ENCODE results near the gene SCARB1.

Gene SCARB1

DNA sequence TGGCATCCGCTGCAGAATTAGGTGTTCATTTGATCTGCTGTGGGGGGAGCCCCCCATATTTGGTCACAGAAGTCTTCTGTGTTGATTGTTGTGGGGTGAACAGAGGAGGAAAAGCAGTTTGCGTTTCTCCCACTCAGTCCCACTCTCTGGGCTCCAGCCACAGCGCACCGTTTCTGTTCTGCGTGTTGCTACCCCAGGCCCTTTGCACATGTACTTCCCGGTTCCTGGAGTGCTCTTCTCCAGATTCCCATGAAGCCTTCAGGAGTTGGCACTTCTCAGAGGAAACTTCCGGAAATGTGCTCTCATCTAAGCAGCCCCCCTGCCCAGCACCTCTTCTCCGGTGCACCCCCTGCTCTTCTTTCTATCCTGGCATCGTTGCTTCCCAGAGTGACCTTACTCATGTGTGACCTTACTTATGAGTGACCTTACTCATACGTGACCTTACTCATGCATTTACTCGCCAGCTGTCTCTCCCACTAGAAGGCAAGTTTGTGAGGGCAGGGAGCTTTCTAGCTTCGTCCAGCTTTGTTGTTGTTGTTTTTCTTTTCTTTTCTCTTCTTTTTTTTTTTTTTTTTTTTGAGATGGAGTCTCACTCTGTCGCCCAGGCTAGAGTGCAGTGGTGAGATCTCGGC, 93.7 kb downstream of the SCARB1 start:
- no peak for FAIRE-seq

DNA sequence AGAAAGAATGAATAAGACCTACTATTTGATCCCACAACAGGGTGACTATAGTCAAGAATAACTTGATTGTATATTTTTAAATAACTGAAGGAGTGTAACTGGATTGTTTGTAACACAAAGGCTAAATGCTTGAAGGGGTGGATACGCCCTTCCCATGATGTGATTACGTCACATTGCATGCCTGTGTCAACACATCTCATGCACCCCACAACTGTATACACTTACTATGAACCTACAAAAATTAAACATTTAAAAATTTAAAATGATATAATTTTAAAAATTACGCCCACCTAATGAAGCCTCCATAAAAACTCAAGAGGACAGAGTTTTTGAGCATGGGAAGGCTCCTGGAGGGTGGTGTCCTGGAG, 94.5 kb downstream of the SCARB1 start:
- FAIRE-seq: no peak

- no peak for FAIRE-seq
Measured at GRCh38 chr12:124768452-124769162, 95.1 kb downstream of the SCARB1 start.

DNA sequence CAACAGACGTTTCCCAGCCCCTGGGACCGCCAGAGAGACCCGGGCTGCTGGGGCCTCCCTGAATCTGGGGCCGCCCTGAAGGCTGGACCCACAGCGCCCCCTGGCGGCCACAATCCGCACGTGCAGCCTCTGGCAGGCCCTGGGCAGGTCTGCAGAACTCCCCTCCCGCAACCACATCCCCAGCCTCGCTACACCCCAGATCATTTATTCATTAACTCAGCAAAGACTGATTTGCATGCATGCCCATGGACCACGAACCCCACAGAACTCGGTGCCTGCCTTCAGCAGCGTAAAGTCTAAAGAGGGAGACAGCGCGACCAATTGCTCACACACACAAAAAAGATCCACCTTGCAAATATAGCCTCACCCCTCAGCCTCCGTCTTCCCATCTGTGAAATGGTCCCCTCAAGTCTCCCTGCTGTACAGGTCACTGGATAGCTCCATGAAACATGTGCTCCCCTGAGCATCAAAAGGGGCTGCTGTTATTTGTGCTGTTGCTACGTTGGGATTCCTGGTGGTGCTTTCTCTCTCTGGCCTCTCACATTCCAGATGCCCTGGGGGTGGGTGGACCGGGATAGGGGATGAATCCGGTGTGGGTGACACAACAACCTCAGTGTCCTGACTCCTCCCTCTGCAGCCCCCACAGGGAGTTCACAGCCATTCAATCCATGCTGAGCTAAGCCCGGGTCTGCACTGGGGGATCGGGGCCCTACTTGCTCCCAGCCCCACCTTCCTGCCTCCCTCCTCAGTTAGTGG, 96.4 kb downstream of the SCARB1 start:
- no peak for FAIRE-seq

DNA sequence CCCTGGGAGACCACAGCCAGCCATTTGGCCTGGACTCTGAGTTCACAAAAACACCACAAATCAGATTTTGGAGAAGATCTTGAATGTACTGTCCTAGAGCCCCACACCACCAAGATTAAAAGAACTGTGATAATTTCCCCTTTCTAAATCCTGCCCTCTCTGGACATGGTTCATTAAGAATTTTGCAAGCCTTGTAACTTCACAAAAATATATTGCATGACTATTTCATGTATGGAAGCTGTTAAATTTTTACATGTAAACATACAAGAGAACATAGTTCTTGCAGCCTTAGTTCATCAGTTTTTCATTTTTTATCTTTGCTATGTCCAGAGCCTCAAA, 97.0 kb downstream of the SCARB1 start:
- FAIRE-seq: no peak

GRCh38 chr12:124765581-124766489, 97.8 kb downstream of the SCARB1 start:
- FAIRE-seq: no peak

DNA sequence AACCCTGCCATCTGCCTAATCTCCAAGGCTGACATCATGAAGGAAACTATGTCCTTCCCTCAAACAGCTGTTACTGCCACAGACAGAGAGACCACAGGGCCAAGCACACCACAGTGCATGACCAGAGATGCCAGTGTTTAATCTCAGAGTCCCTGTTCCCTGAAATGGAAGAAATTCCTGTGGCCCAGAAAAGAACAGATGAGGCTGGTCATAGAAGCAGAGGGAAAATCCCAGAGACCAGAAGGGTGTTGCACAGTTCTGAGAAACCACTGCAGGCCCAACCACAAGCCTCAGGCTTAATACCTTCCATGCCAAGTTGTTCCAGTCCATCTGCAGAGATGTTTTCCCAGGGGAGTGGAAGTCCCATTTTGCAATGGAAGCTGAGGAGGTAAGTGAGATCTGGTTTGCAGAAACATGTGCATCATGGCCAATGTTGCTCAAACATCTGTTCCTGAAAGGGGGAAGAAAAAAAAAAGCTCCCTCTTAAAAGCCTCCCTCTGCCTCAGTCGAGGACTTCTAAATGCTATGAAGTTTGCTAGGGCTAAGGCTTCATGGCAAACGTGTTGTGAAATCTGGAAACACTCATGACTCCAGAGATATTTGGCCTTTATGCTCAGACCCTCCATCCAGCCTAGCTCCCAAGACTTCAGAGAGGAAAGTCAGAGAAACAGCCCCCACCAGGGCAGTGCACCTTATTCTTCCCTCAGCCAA, 98.6 kb downstream of the SCARB1 start:
- no peak for FAIRE-seq

DNA sequence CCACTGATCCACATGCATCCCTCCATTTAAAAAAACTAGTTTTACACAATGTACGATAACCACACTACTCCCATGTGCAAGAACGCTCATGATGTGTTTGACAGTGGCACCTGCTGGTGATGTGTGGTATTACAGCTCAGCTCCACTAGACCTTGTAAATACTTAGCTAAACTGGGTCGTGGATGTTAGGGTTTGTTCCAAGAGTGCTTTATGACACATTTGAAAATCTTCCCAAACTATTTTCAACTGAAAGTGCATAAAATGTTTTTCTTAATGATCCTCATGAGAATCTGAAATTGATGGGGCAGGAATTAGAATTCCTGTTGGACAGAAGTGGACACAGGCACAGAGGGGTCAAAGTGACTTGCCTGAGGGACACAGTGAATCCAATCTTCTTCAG, 99.2 kb downstream of the SCARB1 start:
- no peak for FAIRE-seq

GRCh38 chr12:124763594-124763979, 100.1 kb downstream of the SCARB1 start:
- FAIRE-seq: no peak

DNA sequence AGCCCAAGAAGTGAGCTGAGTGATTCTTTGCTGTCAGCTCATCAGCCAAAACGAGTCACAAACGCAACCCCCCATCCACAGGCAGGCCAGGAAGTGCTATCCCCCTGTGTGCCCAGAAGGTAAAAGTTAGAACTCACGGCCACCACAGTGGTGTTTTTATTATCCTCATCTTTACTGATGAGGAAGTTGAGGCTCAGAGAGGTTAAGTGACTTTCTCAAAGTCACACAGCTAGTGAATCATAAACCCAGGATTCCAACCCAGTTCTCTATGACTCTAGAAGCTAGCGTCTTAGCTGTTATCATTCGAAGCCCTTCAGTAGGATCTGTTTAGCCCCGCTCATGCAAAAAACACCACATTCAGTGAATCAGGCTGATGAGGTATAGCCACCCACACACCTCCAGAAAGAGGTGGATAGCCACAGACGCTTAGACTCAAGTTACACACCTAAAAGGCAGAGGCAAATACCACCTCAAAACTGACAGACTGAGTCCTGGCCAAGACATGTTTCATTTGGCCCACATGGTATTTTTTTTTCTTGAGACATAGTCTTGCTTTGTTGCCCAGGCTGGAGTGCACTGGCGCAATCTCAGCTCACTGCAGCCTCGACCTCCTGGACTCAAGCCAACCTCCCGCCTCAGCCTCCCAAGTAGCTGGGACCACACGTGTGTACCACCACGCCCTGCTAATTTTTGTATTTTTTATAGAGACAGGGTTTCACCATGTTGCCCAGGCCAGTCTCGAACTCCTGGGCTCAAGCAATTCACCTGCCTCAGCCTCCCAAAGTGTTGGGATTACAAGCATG, 100.7 kb downstream of the SCARB1 start:
- FAIRE-seq: no peak

DNA sequence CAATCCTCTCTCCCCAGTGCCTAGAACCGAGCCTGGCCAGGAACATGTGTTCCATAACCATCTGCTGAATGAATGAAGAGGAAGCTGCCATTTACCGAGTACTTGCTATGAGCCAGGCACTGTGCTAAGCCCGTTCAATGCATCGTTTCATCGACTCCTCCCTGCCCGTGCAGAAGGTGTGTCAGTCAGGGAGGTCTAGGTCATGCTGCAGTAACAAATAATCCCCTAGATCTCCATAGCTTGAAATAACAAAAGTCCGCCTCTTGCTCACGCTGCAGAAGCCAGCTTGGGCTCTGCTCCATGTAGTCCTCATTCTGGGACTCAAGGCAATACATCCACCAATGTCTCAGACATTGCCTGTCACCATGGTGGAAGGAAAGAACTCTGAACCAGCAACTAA, 101.3 kb downstream of the SCARB1 start:
- FAIRE-seq: no peak

GRCh38 chr12:124761871-124762270, 101.8 kb downstream of the SCARB1 start:
- FAIRE-seq: no peak

DNA sequence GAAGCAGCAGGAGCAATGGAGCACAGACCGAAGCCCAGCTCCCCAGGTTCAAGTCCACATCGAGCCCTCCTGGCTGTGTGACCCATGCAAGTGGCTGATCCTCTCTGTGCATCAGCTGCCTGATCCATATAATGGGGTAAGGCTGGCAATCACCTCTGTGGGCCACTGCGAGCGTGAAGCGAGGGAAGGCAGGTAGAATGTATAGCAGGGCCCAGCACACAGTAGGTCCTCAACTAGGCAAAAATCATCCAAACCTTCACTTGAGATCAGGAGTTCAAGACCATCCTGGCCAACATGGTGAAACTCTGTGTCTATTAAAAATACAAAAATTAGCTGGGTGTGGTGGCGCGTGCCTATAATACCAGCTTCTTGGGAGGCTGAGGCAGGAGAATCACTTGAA, 102.6 kb downstream of the SCARB1 start:
- FAIRE-seq: no peak

DNA sequence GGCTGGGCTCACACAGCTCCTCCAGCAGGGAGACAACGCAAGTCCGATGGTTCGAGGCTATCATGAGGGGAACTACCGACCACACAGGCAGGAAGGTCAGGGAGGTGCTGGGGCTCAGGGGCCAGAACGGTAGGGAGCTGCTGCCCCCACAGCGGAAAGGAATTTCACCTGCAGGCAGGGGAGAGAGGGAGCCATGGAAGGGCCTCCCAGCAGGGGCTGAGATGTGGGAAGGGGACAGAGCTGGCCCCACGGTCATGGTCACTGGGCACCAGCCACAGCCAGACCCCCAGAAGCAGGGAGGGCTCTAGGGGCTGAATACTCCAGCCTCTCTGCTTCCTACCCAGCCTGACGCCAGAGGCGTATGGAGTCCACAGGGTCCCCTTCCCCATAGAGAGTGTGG, 103.1 kb downstream of the SCARB1 start:
- FAIRE-seq: no peak

DNA sequence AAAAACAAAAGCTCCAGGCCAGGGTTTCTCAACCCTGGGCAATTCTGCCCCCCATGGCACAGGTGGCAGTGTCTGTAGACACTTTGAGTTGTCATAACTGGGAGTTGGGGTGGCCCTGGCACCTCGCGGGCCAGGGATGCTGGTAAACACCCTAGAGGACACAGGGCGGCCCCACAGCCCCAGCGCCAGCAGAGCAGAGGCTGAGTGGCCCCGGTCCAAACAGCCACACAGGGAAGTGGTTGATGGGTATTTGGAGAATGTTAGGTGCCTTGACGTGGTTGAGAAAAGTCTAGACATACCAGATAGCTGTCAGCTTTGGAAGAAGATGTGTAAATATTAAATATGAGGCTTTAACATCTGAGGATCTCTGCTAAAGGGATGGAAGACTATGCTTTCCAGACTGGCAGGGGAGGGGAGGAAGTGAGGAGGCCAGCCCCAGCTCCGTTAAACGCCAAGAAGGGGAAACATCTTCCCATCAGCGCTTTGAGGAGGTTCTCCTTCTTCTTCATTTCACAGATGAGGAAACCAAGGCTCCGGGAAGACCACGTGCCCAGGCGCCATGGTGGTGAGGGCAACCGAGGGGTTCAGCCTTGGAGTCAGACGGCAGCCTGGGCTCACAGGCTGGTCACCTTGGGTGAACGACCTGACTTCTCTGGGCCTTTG, 103.7 kb downstream of the SCARB1 start:
- no peak for FAIRE-seq

DNA sequence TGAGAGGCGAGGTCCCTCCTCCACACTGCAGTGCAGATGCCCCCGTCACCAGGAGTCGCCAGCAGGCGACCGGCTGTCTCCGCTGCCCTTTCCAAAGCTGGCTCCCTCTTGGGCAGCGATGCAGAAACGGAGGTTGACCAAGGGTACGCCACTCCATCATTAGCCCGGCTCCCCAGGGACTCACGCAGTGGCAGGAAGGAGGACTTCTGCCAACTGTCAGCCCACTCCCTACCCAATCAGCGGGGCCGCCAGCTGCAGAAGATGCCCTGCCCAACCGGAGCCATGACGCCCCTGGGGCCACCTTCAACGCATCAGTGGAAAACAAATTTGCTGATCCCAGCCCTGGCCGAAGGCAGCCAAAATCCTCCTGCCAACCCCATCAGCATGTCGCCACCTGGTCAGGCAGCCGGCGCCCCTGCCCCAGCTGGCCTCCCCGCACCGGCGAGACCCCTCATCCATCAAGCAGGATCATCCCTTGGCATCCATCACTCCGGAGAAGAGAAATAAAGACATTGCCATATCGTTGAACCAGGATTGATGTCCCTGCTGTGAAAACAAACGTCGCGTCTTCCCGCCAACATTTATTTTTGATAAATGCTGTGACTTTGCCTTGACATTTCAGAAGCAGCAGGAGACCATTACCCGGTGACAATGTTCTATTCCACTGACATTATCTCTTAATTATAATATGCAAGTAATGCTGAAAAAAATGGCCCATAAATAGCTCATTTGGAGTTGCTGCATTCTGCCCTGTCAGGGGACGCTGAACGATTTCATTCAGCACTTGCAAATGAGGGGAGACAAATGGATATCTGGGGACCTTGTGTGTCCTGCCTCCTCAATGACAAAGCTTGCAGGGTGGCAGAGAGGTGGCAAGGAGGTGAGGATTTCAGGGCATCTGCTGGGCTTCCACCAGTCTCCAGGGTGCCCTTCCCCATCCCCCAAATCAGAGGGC, 105.1 kb downstream of the SCARB1 start:
- no peak for FAIRE-seq

DNA sequence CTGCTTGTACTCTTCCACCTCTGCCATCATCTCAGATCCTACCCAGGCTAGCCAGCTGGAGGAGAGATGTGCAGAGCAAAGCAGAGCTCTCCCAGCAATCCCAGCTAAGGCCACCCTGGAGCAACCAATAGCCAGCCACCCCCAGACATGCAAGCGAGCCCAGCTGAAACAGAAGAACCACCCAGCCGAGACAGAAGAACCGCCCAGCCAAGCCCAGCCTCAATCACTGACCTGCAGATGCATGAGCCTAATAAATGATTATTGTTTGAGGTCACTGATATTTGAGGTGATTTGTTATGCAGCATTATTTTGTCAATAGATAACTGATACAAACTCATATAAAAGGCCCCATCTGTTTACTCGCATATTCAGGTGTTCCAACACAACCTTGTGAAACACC, 106.3 kb downstream of the SCARB1 start:
- no peak for FAIRE-seq

- FAIRE-seq: no peak
Measured at GRCh38 chr12:124756760-124757159, 106.9 kb downstream of the SCARB1 start.

DNA sequence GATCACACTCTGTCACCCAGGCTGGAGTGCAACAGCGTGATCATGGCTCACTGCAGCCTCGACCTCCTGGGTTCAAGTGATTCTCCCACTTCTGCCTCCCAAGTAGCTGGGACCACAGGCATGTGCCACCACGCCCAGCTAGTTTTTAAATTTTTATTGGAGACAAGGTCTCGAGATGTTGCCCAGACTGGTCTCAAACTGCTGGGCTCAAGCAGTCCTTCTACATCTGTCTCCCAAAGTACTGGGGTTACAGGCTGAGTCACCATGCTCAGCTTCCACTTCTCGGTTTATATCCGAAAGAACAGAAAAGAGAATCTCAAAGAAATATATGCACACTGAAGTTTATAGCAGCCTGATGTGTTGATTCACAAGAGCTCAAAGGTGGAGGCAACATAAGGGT, 107.5 kb downstream of the SCARB1 start:
- FAIRE-seq: no peak

GRCh38 chr12:124755801-124756148, 107.9 kb downstream of the SCARB1 start:
- no peak for FAIRE-seq

All from G401.6 (cell line).